ENCODE measurements around the gene CTLA4. TPM values are rescaled to one million over a fixed set of nuclear protein-coding genes. Genes with fewer than 3 reads are reported as not detected.

Gene CTLA4
- not detected in 2 replicates for total RNA-seq
- polyA plus RNA-seq: not detected in 2 replicates

GRCh38 chr2:203867561-203868200 lies at the start of gene CTLA4:
Gene CTLA4, plus strand, starts transcription at chr2:203867771. Its CDS starts 172 bp downstream, at chr2:203867943.
- no peak within 1 kb of the TSS for H3K4me3 ChIP-seq
- H3K27me3 ChIP-seq: no peaks in the 10 kb centered on the region
- H3K27ac ChIP-seq: no peak within 1 kb of the TSS
- no peak for TF ChIP-seq CTCF (IDR thresholded peaks at IDR 0.05; ENCODE audit: low read depth, low read length)
- no peaks in the 10 kb centered on the region for H3K4me1 ChIP-seq (ENCODE audit: low read depth)
- no peaks in the 10 kb centered on the region for H3K36me3 ChIP-seq
- no peaks in the 10 kb centered on the region for H3K9me3 ChIP-seq (ENCODE audit: low read depth)
- DNase-seq (ENCODE audit: low read depth in 1 of 2, low spot score in 1 of 2): no peak

- Histone ChIP-seq H3K27me3 (no peaks in the 10 kb centered on the region), H3K36me3 (no peaks in the 10 kb centered on the region), H3K27ac (no peak overlapping the region), H3K9me3 (ENCODE audit: low read depth) (no peaks in the 10 kb centered on the region), H3K4me3 (no peak overlapping the region), H3K4me1 (ENCODE audit: low read depth) (peaks cover 3% of the 10 kb centered on the region)
- no peak for DNase-seq (ENCODE audit: low read depth in 1 of 2, low spot score in 1 of 2)
- TF ChIP-seq CTCF (IDR thresholded peaks at IDR 0.05; ENCODE audit: low read depth, low read length): no peak
Measured at GRCh38 chr2:203818656-203819055, 48.9 kb upstream of the CTLA4 start.

- Histone ChIP-seq H3K36me3 (no peaks in the 10 kb centered on the region), H3K4me1 (ENCODE audit: low read depth) (peaks cover 3% of the 10 kb centered on the region), H3K27ac (no peak overlapping the region), H3K4me3 (no peak overlapping the region), H3K9me3 (ENCODE audit: low read depth) (no peaks in the 10 kb centered on the region), H3K27me3 (no peaks in the 10 kb centered on the region)
- TF ChIP-seq CTCF (IDR thresholded peaks at IDR 0.05; ENCODE audit: low read depth, low read length): no peak
- no peak for DNase-seq (ENCODE audit: low read depth in 1 of 2, low spot score in 1 of 2)
Measured at GRCh38 chr2:203819434-203820133, 48.0 kb upstream of the CTLA4 start.

- no peak for TF ChIP-seq CTCF (IDR thresholded peaks at IDR 0.05; ENCODE audit: low read depth, low read length)
- no peak for DNase-seq (ENCODE audit: low read depth in 1 of 2, low spot score in 1 of 2)
- Histone ChIP-seq H3K4me1 (ENCODE audit: low read depth) (no peaks in the 10 kb centered on the region), H3K36me3 (no peaks in the 10 kb centered on the region), H3K9me3 (ENCODE audit: low read depth) (no peaks in the 10 kb centered on the region), H3K27ac (no peak overlapping the region), H3K4me3 (no peak overlapping the region), H3K27me3 (no peaks in the 10 kb centered on the region)
Measured at GRCh38 chr2:203820969-203821368, 46.6 kb upstream of the CTLA4 start.

GRCh38 chr2:203822240-203822639 lies 45.3 kb upstream of the CTLA4 start:
- H3K27me3 ChIP-seq: no peaks in the 10 kb centered on the region
- TF ChIP-seq CTCF (IDR thresholded peaks at IDR 0.05; ENCODE audit: low read depth, low read length): no peak
- H3K9me3 ChIP-seq (ENCODE audit: low read depth): no peaks in the 10 kb centered on the region
- H3K4me3 ChIP-seq: no peak overlapping the region
- H3K27ac ChIP-seq: no peak overlapping the region
- no peaks in the 10 kb centered on the region for H3K36me3 ChIP-seq
- no peak for DNase-seq (ENCODE audit: low read depth in 1 of 2, low spot score in 1 of 2)
- H3K4me1 ChIP-seq (ENCODE audit: low read depth): no peaks in the 10 kb centered on the region

Measured in cardiac muscle cell (in vitro differentiated cells and primary cell).